GM23338 (cell line): ENCODE data around the gene CA12. TPM values are rescaled to one million over a fixed set of nuclear protein-coding genes. Genes with fewer than 3 reads are reported as not detected.

Experiments
- ATAC-seq: fragments of 200-7000 bp; cut with Tn5 transposase; 3 replicates; pipeline ENCODE4 v1.9.1; 2020
- DNase-seq: peaks from one replicate; pipeline ENCODE4 v3.0.0-alpha.2; 2015; ENCODE audit warnings: low spot score
- H2AFZ ChIP-seq: fragments of 200-600 bp; sonication (generic); 2 replicates; pipeline ENCODE4 v1.8.0; 2016; ENCODE audit warnings: antibody characterized with exemption, mild to moderate bottlenecking, moderate library complexity
- H3F3A ChIP-seq: fragments of 200-600 bp; sonication (generic); replicated peaks from 2 replicates; pipeline ENCODE4 v1.8.0; 2017; ENCODE audit warnings: antibody characterized with exemption, mixed run types, low read depth
- H3K27ac ChIP-seq: fragments of 200-600 bp; sonication (generic); 2 replicates; pipeline ENCODE4 v1.6.1; 2016; ENCODE audit warnings: low read depth
- H3K27me3 ChIP-seq: fragments of 200-600 bp; sonication (generic); 2 replicates; pipeline ENCODE4 v1.8.0; 2016; ENCODE audit warnings: mild to moderate bottlenecking, mixed run types, moderate library complexity; ENCODE audit not compliant: insufficient read depth
- H3K36me3 ChIP-seq: fragments of 200-600 bp; sonication (generic); 2 replicates; pipeline ENCODE4 v1.8.0; 2016; ENCODE audit warnings: mild to moderate bottlenecking; ENCODE audit not compliant: insufficient read depth
- H3K4me1 ChIP-seq: fragments of 200-600 bp; sonication (generic); 2 replicates; pipeline ENCODE4 v1.8.0; 2016; ENCODE audit warnings: mild to moderate bottlenecking, moderate library complexity; ENCODE audit not compliant: insufficient read depth
- H3K4me2 ChIP-seq: fragments of 200-600 bp; sonication (generic); 2 replicates; pipeline ENCODE4 v1.7.1; 2017; ENCODE audit warnings: mixed run types
- H3K4me3 ChIP-seq: fragments of 200-600 bp; sonication (generic); 2 replicates; pipeline ENCODE4 v1.6.1; 2016; ENCODE audit warnings: mixed run types
- H3K79me2 ChIP-seq: fragments of 200-600 bp; sonication (generic); replicated peaks from 2 replicates; pipeline ENCODE4 v1.8.0; 2017; ENCODE audit warnings: mild to moderate bottlenecking; ENCODE audit not compliant: insufficient read depth
- H3K9me2 ChIP-seq: fragments of 200-600 bp; sonication (generic); 2 replicates; pipeline ENCODE4 v1.8.0; 2017; ENCODE audit not compliant: insufficient read depth
- H4K20me1 ChIP-seq: fragments of 200-600 bp; sonication (generic); replicated peaks from 2 replicates; pipeline ENCODE4 v1.8.0; 2017; ENCODE audit warnings: mild to moderate bottlenecking; ENCODE audit not compliant: insufficient read depth
- H3K27ac Mint-ChIP-seq: 2 replicates; pipeline ENCODE4 v1.8.0; 2020; ENCODE audit warnings: inconsistent platforms, mild to moderate bottlenecking, moderate library complexity, mixed read lengths
- H3K27me3 Mint-ChIP-seq: 3 replicates; pipeline ENCODE4 v1.8.0; 2022; ENCODE audit warnings: low read depth, mild to moderate bottlenecking, moderate library complexity, mixed read lengths, inconsistent platforms; ENCODE audit not compliant: insufficient read depth, poor library complexity
- H3K36me3 Mint-ChIP-seq: 3 replicates; pipeline ENCODE4 v1.8.0; 2021; ENCODE audit warnings: low read depth, mild to moderate bottlenecking, inconsistent platforms, moderate library complexity, mixed read lengths
- H3K4me1 Mint-ChIP-seq: 3 replicates; pipeline ENCODE4 v1.8.0; 2020; ENCODE audit warnings: mild to moderate bottlenecking, inconsistent platforms, mixed read lengths
- H3K4me3 Mint-ChIP-seq: 3 replicates; pipeline ENCODE4 v1.8.0; 2021; ENCODE audit warnings: moderate library complexity, mild to moderate bottlenecking, inconsistent platforms, mixed read lengths
- H3K9me3 Mint-ChIP-seq: 3 replicates; pipeline ENCODE4 v1.8.0; 2020; ENCODE audit warnings: moderate library complexity, mild to moderate bottlenecking, inconsistent platforms, mixed read lengths
- CREB1 ChIP-seq: fragments of 250-450 bp; sonication (Bioruptor Pico); IDR thresholded peaks from 2 replicates; pipeline ENCODE4 v1.5.0; 2020; ENCODE audit warnings: low read depth, mild to moderate bottlenecking, moderate library complexity
- CTCF ChIP-seq, 2 experiments: fragments of 200-600 bp in 1 of 2; sonication (generic) in 1 of 2; conservative IDR thresholded peaks; 2 replicates each; pipeline versions ENCODE4 v1.5.1 to v1.6.1; 2016 to 2017; ENCODE audit warnings: antibody characterized with exemption in 2 of 2, low read depth in 2 of 2, mild to moderate bottlenecking in 2 of 2, moderate library complexity in 1 of 2
- EZH2 ChIP-seq: fragments of 200-600 bp; sonication (generic); IDR thresholded peaks from one replicate; pipeline ENCODE4 v1.8.0; 2017; ENCODE audit warnings: antibody characterized with exemption, mild to moderate bottlenecking, low read depth; ENCODE audit not compliant: unreplicated experiment
- EZH2phosphoT487 ChIP-seq: fragments of 200-600 bp; sonication (generic); IDR thresholded peaks from one replicate; pipeline ENCODE4 v1.8.1; 2018; ENCODE audit warnings: antibody characterized with exemption; ENCODE audit not compliant: unreplicated experiment
- JUNB ChIP-seq: IDR thresholded peaks from one replicate; pipeline ENCODE4 v1.6.1; 2016; ENCODE audit warnings: antibody characterized with exemption; ENCODE audit not compliant: unreplicated experiment
- POLR2AphosphoS5 ChIP-seq: IDR thresholded peaks from 2 replicates; pipeline ENCODE4 v1.6.1; 2016; ENCODE audit warnings: antibody characterized with exemption, low read depth
- REST ChIP-seq: IDR thresholded peaks from one replicate; pipeline ENCODE4 v1.6.1; 2018; ENCODE audit warnings: antibody characterized with exemption; ENCODE audit not compliant: unreplicated experiment
- STAT1 ChIP-seq: IDR thresholded peaks from one replicate; pipeline ENCODE4 v1.6.1; 2016; ENCODE audit warnings: antibody characterized with exemption; ENCODE audit not compliant: unreplicated experiment
- ZNF331 ChIP-seq: fragments of 250-450 bp; sonication (Bioruptor Pico); IDR thresholded peaks from 2 replicates; pipeline ENCODE4 v1.5.0; 2020; ENCODE audit warnings: low read depth, mild to moderate bottlenecking, moderate library complexity
- ZNF462 ChIP-seq: fragments of 250-450 bp; sonication (Bioruptor Pico); IDR thresholded peaks from 2 replicates; pipeline ENCODE4 v1.5.0; 2020; ENCODE audit warnings: mild to moderate bottlenecking, moderate library complexity
- polyA plus RNA-seq: library from polyadenylated mRNA; unstranded; fragments of >200 nt; fragmentation: Nextera tagmentation; extraction: Ambion mirVana; gene quantifications from 2 replicates; pipeline ENCODE4 v1.2.1, GENCODE V29; 2016
- total RNA-seq: library from RNA; depleted of rRNA; stranded (reverse); fragments of >200 nt; shearing (Covaris generic); gene quantifications from 2 replicates; pipeline ENCODE4 v1.2.3, GENCODE V29; 2014
- TF ChIP-seq, protein P1 (sequence below): IDR thresholded peaks from 2 replicates; pipeline ENCODE4 v1.6.1; 2016; ENCODE audit warnings: antibody characterized with exemption

Gene CA12
- total and polyA plus RNA-seq, 2 experiments from 2014 or later, result 2.9 to 5.2 TPM

DNA sequence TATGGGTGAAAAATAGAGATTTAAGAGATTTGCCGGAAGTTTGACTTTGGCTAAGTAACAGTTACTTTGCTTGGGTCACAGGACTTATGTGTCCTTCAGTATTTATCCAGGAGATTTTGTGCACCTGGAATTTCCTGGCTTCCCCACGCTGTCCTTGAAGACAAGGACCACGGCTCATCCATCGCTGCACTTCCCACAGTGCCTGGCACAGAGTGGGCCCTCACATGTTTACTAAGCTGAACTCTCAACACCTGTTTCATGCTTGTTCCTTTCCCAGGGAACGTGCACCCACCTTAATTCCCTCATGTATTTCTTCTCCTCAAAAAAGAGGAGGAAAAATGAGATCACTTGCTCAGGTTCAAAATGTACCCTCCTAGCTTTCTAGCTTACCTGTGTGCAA is 32.0 kb downstream of the CA12 start:
- no peak overlapping the region for H3K27ac Mint-ChIP-seq
- ATAC-seq, result no peak

More for the DNA sequence above, 32.0 kb downstream of the CA12 start:
- Histone ChIP-seq H3K27me3 (no peaks in the 10 kb centered on the region), H4K20me1 (no peaks in the 10 kb centered on the region), H3K79me2 (no peaks in the 10 kb centered on the region), H3K4me3 (no peak overlapping the region), H3F3A (no peaks in the 10 kb centered on the region), H3K36me3 (no peaks in the 10 kb centered on the region), H3K4me2 (no peak overlapping the region), H3K27ac (no peak overlapping the region), H2AFZ (no peak overlapping the region), H3K9me2 (no peaks in the 10 kb centered on the region), H3K4me1 (no peaks in the 10 kb centered on the region)
- H3K27me3 Mint-ChIP-seq, result no peaks in the 10 kb centered on the region
- TF ChIP-seq REST (no peak), ZNF331 (CRISPR knock-in tag) (no peak), JUNB (no peak), STAT1 (no peak), ZNF462 (CRISPR knock-in tag) (no peak), EZH2 (no peak), CREB1 (CRISPR knock-in tag) (no peak), CTCF (conservative IDR thresholded peaks at IDR 0.05; ENCODE audit: low read depth in 2 of 2) (no peak), POLR2AphosphoS5 (no peak), EZH2phosphoT487 (no peak)
- TF ChIP-seq, protein P1, sequence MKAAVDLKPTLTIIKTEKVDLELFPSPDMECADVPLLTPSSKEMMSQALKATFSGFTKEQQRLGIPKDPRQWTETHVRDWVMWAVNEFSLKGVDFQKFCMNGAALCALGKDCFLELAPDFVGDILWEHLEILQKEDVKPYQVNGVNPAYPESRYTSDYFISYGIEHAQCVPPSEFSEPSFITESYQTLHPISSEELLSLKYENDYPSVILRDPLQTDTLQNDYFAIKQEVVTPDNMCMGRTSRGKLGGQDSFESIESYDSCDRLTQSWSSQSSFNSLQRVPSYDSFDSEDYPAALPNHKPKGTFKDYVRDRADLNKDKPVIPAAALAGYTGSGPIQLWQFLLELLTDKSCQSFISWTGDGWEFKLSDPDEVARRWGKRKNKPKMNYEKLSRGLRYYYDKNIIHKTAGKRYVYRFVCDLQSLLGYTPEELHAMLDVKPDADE, result no peak
- DNase-seq, result no peak
- no peak overlapping the region for H3K4me3 Mint-ChIP-seq
- H3K9me3 Mint-ChIP-seq, result no peaks in the 10 kb centered on the region
- H3K4me1 Mint-ChIP-seq, result peaks cover 6% of the 10 kb centered on the region; the same call in 2 of the 3 replicates
- H3K36me3 Mint-ChIP-seq, result no peaks in the 10 kb centered on the region
